Measurements from ENCODE around the gene ARHGAP29.

DNA sequence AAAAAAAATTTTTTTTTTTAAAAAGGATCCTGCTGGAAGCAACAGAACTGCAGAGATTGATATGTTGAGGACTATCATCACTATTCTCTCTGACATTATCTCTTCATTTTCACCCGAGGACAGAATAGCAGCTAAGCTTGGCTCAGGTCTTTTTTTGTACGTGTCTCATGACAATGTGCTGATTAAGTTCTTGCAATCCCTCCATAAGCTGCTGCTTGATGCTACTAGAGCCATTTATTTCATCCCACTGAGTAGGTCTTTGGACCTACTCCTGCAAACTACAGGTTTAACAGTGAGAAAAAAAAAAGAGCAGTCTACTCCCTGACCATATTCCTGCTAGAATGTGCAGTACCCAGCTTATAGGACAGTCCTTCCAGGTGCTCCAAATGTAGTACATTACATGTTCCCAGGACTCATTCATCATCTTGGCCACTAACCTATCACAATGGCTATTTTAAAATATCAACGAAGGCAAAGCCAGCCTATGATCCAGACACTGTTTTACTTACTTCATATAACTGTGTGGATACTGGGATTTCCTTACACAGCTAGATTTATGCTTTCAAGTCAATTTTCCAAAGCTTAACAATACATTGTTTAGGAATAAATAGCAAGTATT is 54.1 kb downstream of the ARHGAP29 start:
- TF ChIP-seq, protein P1, sequence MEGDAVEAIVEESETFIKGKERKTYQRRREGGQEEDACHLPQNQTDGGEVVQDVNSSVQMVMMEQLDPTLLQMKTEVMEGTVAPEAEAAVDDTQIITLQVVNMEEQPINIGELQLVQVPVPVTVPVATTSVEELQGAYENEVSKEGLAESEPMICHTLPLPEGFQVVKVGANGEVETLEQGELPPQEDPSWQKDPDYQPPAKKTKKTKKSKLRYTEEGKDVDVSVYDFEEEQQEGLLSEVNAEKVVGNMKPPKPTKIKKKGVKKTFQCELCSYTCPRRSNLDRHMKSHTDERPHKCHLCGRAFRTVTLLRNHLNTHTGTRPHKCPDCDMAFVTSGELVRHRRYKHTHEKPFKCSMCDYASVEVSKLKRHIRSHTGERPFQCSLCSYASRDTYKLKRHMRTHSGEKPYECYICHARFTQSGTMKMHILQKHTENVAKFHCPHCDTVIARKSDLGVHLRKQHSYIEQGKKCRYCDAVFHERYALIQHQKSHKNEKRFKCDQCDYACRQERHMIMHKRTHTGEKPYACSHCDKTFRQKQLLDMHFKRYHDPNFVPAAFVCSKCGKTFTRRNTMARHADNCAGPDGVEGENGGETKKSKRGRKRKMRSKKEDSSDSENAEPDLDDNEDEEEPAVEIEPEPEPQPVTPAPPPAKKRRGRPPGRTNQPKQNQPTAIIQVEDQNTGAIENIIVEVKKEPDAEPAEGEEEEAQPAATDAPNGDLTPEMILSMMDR (IDR thresholded peaks at IDR 0.05) = no peak
- no peak for TF ChIP-seq POLR2A (IDR thresholded peaks at IDR 0.05)
- TF ChIP-seq EP300 (IDR thresholded peaks at IDR 0.05) = no peak
